H9 (cell line): ENCODE data around the gene SLC25A39. TPM values are rescaled to one million over a fixed set of nuclear protein-coding genes. Genes with fewer than 3 reads are reported as not detected.

Experiments used
- DNase-seq: peaks from one replicate; pipeline ENCODE4 v3.0.0-alpha.2; 2017
- H2AFZ ChIP-seq: one replicate; pipeline ENCODE4 v1.6.1; 2013; ENCODE audit warnings: mild to moderate bottlenecking, low read length, control low read depth, moderate library complexity
- H2AK5ac ChIP-seq: 2 replicates; pipeline ENCODE4 v1.6.1; 2013; ENCODE audit warnings: low read length, control low read depth, mixed read lengths; ENCODE audit not compliant: insufficient read length
- H2BK120ac ChIP-seq: one replicate; pipeline ENCODE4 v1.6.1; 2013; ENCODE audit warnings: low read depth, mild to moderate bottlenecking, low read length, control low read depth, inconsistent platforms; ENCODE audit not compliant: poor library complexity, severe bottlenecking
- H2BK12ac ChIP-seq: 2 replicates; pipeline ENCODE4 v1.6.1; 2013; ENCODE audit warnings: low read length, control low read depth, mixed read lengths, low read depth; ENCODE audit not compliant: insufficient read length
- H2BK15ac ChIP-seq: 2 replicates; pipeline ENCODE4 v1.6.1; 2013; ENCODE audit warnings: low read depth, low read length, control low read depth
- H2BK20ac ChIP-seq: one replicate; pipeline ENCODE4 v1.6.1; 2013; ENCODE audit warnings: low read depth, mild to moderate bottlenecking, low read length, control low read depth, inconsistent platforms; ENCODE audit not compliant: poor library complexity, severe bottlenecking
- H2BK5ac ChIP-seq: 2 replicates; pipeline ENCODE4 v1.6.1; 2013; ENCODE audit warnings: low read length, control low read depth, mixed read lengths; ENCODE audit not compliant: insufficient read length
- H3K14ac ChIP-seq: 2 replicates; pipeline ENCODE4 v1.6.1; 2013; ENCODE audit warnings: low read length, control low read depth; ENCODE audit not compliant: insufficient read depth
- H3K18ac ChIP-seq: 2 replicates; pipeline ENCODE4 v1.6.1; 2013; ENCODE audit warnings: low read depth, mild to moderate bottlenecking, mixed read lengths, low read length, control low read depth; ENCODE audit not compliant: insufficient read length
- H3K23ac ChIP-seq: 2 replicates; pipeline ENCODE4 v1.6.1; 2013; ENCODE audit warnings: low read length, control low read depth, mixed read lengths, low read depth; ENCODE audit not compliant: insufficient read length
- H3K23me2 ChIP-seq: 2 replicates; pipeline ENCODE4 v1.6.1; 2013; ENCODE audit warnings: low read depth, mild to moderate bottlenecking, mixed read lengths, low read length, control low read depth; ENCODE audit not compliant: insufficient read length, poor library complexity, severe bottlenecking
- H3K27ac ChIP-seq: 2 replicates; pipeline ENCODE4 v1.5.1; 2013; ENCODE audit warnings: low read length, control low read depth, mixed read lengths, low read depth; ENCODE audit not compliant: insufficient read length
- H3K27me3 ChIP-seq: 2 replicates; pipeline ENCODE4 v1.6.1; 2013; ENCODE audit warnings: low read length, control low read depth, inconsistent platforms; ENCODE audit not compliant: insufficient read depth
- H3K4ac ChIP-seq: 2 replicates; pipeline ENCODE4 v1.6.1; 2013; ENCODE audit warnings: low read depth, mild to moderate bottlenecking, control low read depth, inconsistent platforms, low read length, moderate library complexity
- H3K4me1 ChIP-seq: 2 replicates; pipeline ENCODE4 v1.6.1; 2013; ENCODE audit warnings: low read length, control low read depth, inconsistent platforms; ENCODE audit not compliant: insufficient read depth
- H3K4me2 ChIP-seq: 2 replicates; pipeline ENCODE4 v1.6.1; 2013; ENCODE audit warnings: low read length, control low read depth, mixed read lengths; ENCODE audit not compliant: insufficient read length, insufficient read depth
- H3K56ac ChIP-seq: 2 replicates; pipeline ENCODE4 v1.6.1; 2013; ENCODE audit warnings: low read depth, mild to moderate bottlenecking, mixed read lengths, low read length, control low read depth; ENCODE audit not compliant: insufficient read length
- H3K79me1 ChIP-seq: 2 replicates; pipeline ENCODE4 v1.6.1; 2013; ENCODE audit warnings: low read depth, mild to moderate bottlenecking, moderate library complexity, low read length, control low read depth, inconsistent platforms; ENCODE audit not compliant: insufficient read depth, poor library complexity, severe bottlenecking
- H3K79me2 ChIP-seq: 2 replicates; pipeline ENCODE4 v1.6.1; 2013; ENCODE audit warnings: low read length, control low read depth, inconsistent platforms; ENCODE audit not compliant: insufficient read depth
- H3K9ac ChIP-seq: 2 replicates; pipeline ENCODE4 v1.6.1; 2013; ENCODE audit warnings: low read length, control low read depth, mixed read lengths; ENCODE audit not compliant: insufficient read length; ENCODE audit errors: extremely low read depth
- H3K9me3 ChIP-seq: one replicate; pipeline ENCODE4 v1.6.1; 2013; ENCODE audit warnings: low read depth, low read length, inconsistent platforms; ENCODE audit not compliant: control insufficient read depth
- H3T11ph ChIP-seq: one replicate; pipeline ENCODE4 v1.6.1; 2013; ENCODE audit warnings: mild to moderate bottlenecking, low read length, control low read depth, inconsistent platforms
- H4K20me1 ChIP-seq: one replicate; pipeline ENCODE4 v1.6.1; 2013; ENCODE audit not compliant: control insufficient read depth, insufficient read length, insufficient read depth
- H4K5ac ChIP-seq: 2 replicates; pipeline ENCODE4 v1.6.1; 2013; ENCODE audit warnings: low read depth, mild to moderate bottlenecking, mixed read lengths, low read length, control low read depth; ENCODE audit not compliant: insufficient read length
- H4K8ac ChIP-seq: replicated peaks from 2 replicates; pipeline ENCODE4 v1.6.1; 2013; ENCODE audit warnings: low read length, control low read depth, mixed read lengths, low read depth; ENCODE audit not compliant: insufficient read length
- H4K91ac ChIP-seq: 2 replicates; pipeline ENCODE4 v1.6.1; 2013; ENCODE audit warnings: low read depth, mild to moderate bottlenecking, moderate library complexity, mixed read lengths, low read length, control low read depth; ENCODE audit not compliant: insufficient read length
- H3K27ac Mint-ChIP-seq, 3 experiments: 2 replicates in 2 of 3; 3 replicates in 1 of 3; pipeline ENCODE4 v1.8.0; 2020 to 2021; ENCODE audit warnings: mixed read lengths in 3 of 3, mild to moderate bottlenecking in 1 of 3, moderate library complexity in 1 of 3
- H3K27me3 Mint-ChIP-seq: 2 replicates; pipeline ENCODE4 v1.8.0; 2021; ENCODE audit warnings: low read depth, mild to moderate bottlenecking, moderate library complexity, mixed read lengths
- H3K36me3 Mint-ChIP-seq, 3 experiments: 2 replicates in 2 of 3; 3 replicates in 1 of 3; pipeline ENCODE4 v1.8.0; 2020 to 2021; ENCODE audit warnings: low read depth in 3 of 3, mixed read lengths in 3 of 3; ENCODE audit not compliant: insufficient read depth in 1 of 3
- H3K4me1 Mint-ChIP-seq, 2 experiments: 2 replicates each; pipeline ENCODE4 v1.8.0; 2020; ENCODE audit warnings: mixed read lengths in 2 of 2
- H3K4me3 Mint-ChIP-seq, 2 experiments: 2 replicates in 1 of 2; 3 replicates in 1 of 2; pipeline ENCODE4 v1.8.0; 2020 to 2021; ENCODE audit warnings: mild to moderate bottlenecking in 2 of 2, mixed read lengths in 2 of 2, moderate library complexity in 1 of 2
- H3K9me3 Mint-ChIP-seq, 2 experiments: 2 replicates in 1 of 2; 3 replicates in 1 of 2; pipeline ENCODE4 v1.8.0; 2020; ENCODE audit warnings: mild to moderate bottlenecking in 2 of 2, mixed read lengths in 2 of 2, moderate library complexity in 1 of 2
- CTCF ChIP-seq: fragments of 200-600 bp; sonication (generic); conservative IDR thresholded peaks from 3 replicates; pipeline ENCODE4 v1.8.0; 2021; ENCODE audit warnings: antibody characterized with exemption, mild to moderate bottlenecking
- WGBS: extraction: QIAGEN DNeasy Blood & Tissue Kit; methylation state at CpG from one replicate; pipeline ENCODE4 v1.1.7; 2013; ENCODE audit warnings: missing lambda C conversion rate, low lambda C conversion rate, mixed read lengths; ENCODE audit not compliant: insufficient read length; ENCODE audit errors: extremely low coverage; 5-methylcytosine and 5-hydroxymethylcytosine counted together
- total RNA-seq: library from RNA; stranded (reverse); gene quantifications from 2 replicates; pipeline ENCODE4 v1.2.1, GENCODE V29; 2021

The SLC25A39 gene
- total RNA-seq, 1 experiment from 2014 or later = 227 TPM

- no peak overlapping the region for H3K23ac ChIP-seq
- peak; percentile 96 for DNase-seq
- H3K23me2 ChIP-seq = peaks cover 4% of the 10 kb centered on the region
- H3K27ac ChIP-seq = no peak overlapping the region
- peak overlapping the region; percentile 23 for H4K5ac ChIP-seq
- no peak overlapping the region for H3K9ac ChIP-seq
- H4K20me1 ChIP-seq = no peaks in the 10 kb centered on the region
- peak overlapping the region; percentile 64 for H3K18ac ChIP-seq
- no CpG with 5 or more reads among the region's 20 CpGs for WGBS
- peak overlapping the region; percentile 81 for H3K14ac ChIP-seq
- Mint-ChIP-seq H3K4me1 (peaks cover 13 to 26% of the 10 kb centered on the region in 2 experiments), H3K36me3 (no peaks in the 10 kb centered on the region), H3K4me3 (peak overlapping the region in 1 of 2 experiments; percentile 25; a peak in 2 of 5 replicates), H3K9me3 (no peaks in the 10 kb centered on the region), H3K27me3 (peaks cover 3% of the 10 kb centered on the region), H3K27ac (peak overlapping the region; percentile 26 to 78 (median 49); a peak in 4 of 7 replicates)
- H2BK15ac ChIP-seq = no peak overlapping the region
- no peak overlapping the region for H2AK5ac ChIP-seq
- no peaks in the 10 kb centered on the region for H3K9me3 ChIP-seq
- no peak overlapping the region for H2BK120ac ChIP-seq
- H3K27me3 ChIP-seq = no peaks in the 10 kb centered on the region
- H3K4me1 ChIP-seq = peaks cover 8% of the 10 kb centered on the region; the same call in 1 of the 2 replicates
- no peak overlapping the region for H2BK20ac ChIP-seq
- H2BK5ac ChIP-seq = no peak overlapping the region
- H3T11ph ChIP-seq = no peak overlapping the region
- no peak overlapping the region for H3K4ac ChIP-seq
- no peak for TF ChIP-seq CTCF
- H3K56ac ChIP-seq = no peak overlapping the region
- no peaks in the 10 kb centered on the region for H3K79me2 ChIP-seq
- H2BK12ac ChIP-seq = no peak overlapping the region
- H3K4me2 ChIP-seq = no peak overlapping the region
- H3K79me1 ChIP-seq = no peaks in the 10 kb centered on the region
- H4K91ac ChIP-seq = no peak overlapping the region
- peak overlapping the region; percentile 50 for H4K8ac ChIP-seq
- H2AFZ ChIP-seq = no peak overlapping the region
These were observed 44.8 kb downstream of the SLC25A39 start for GRCh38 chr17:44279666-44280391.
